NCI-H2029 (cell line): ENCODE measurements around the gene PIAS4.

ENCODE experiments used
- DNase-seq: peaks from one replicate; lab custom pipeline; 2025; lab: John Stamatoyannopoulos, UW

Gene PIAS4

GRCh38 chr19:4042731-4043082 is 35.2 kb downstream of the PIAS4 start:
- no peak for DNase-seq

GRCh38 chr19:4043401-4043800 is 35.9 kb downstream of the PIAS4 start:
- no peak for DNase-seq

- no peak for DNase-seq
Measured at GRCh38 chr19:4043966-4044715, 36.6 kb downstream of the PIAS4 start.

- DNase-seq = no peak
Measured at GRCh38 chr19:4044990-4045465, 37.5 kb downstream of the PIAS4 start.

- no peak for DNase-seq
Measured at GRCh38 chr19:4045597-4046361, 38.2 kb downstream of the PIAS4 start.

GRCh38 chr19:4046362-4046691 is 38.8 kb downstream of the PIAS4 start:
- no peak for DNase-seq

GRCh38 chr19:4046946-4047683 is 39.6 kb downstream of the PIAS4 start:
- DNase-seq = no peak

- no peak for DNase-seq
Measured at GRCh38 chr19:4049432-4049831, 41.9 kb downstream of the PIAS4 start.

GRCh38 chr19:4051175-4052101 is 43.9 kb downstream of the PIAS4 start:
- no peak for DNase-seq

- DNase-seq = no peak
Measured at GRCh38 chr19:4052114-4052992, 44.8 kb downstream of the PIAS4 start.

GRCh38 chr19:4052993-4053422 is 45.5 kb downstream of the PIAS4 start:
- no peak for DNase-seq

GRCh38 chr19:4053423-4054324 is 46.1 kb downstream of the PIAS4 start:
- no peak for DNase-seq

GRCh38 chr19:4054441-4055208 is 47.1 kb downstream of the PIAS4 start:
- DNase-seq = no peak

GRCh38 chr19:4055209-4055552 is 47.6 kb downstream of the PIAS4 start:
- no peak for DNase-seq

GRCh38 chr19:4057931-4058692 is 50.6 kb downstream of the PIAS4 start:
- DNase-seq = no peak

GRCh38 chr19:4058693-4059452 is 51.3 kb downstream of the PIAS4 start:
- DNase-seq = no peak

GRCh38 chr19:4059453-4059871 is 51.9 kb downstream of the PIAS4 start:
- no peak for DNase-seq
